Measurements from ENCODE around the gene RBFOX2.

DNA sequence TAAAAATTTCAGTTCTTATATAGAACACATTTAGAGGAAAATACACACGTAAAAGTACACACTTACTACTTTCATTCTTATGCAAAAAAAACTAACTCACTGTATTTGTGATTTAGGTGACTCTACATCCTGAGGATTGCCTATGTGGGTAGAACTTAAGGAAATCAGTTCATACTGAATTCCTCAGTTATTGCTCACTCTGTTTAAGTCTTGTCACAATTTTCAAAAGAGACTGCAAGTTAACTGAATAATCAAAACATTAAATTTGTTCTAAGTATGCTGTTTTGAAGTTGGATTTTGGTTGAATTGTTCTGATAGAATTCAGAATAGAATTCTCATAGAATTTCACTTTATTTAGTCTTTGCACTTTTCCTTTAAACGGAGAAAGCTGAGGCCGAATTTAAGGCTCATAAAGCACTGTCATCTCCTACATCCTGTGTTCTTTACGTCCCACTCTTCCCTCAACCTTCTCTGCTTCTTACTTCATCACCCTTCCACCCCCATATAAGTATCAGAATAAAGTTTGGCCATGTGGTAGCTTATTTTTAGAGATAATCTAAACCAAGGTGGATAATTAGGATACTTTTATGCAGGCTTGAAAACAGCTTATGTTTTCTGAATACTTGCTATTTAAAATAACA is 251.2 kb downstream of the RBFOX2 start:
- TF ChIP-seq BACH1 (IDR thresholded peaks at IDR 0.05; ENCODE audit: low read length), result no peak
- no peak for TF ChIP-seq TEAD4 (IDR thresholded peaks at IDR 0.05; ENCODE audit: low read depth, low read length)

Measured in H1 (cell line).